ENCODE data around the gene C15orf61. TPM values are rescaled to one million over a fixed set of nuclear protein-coding genes. Genes with fewer than 3 reads are reported as not detected.

The C15orf61 gene
- total and polyA plus RNA-seq, 4 donors: 1.4 to 5.6 (median 2.5) TPM

- TF ChIP-seq NR2F2 (IDR thresholded peaks at IDR 0.05) (no peak), ATF3 (IDR thresholded peaks at IDR 0.05) (no peak), FOXA1 (IDR thresholded peaks at IDR 0.05) (no peak), HNF4A (conservative IDR thresholded peaks at IDR 0.05) (no peak)
Measured at GRCh38 chr15:67547836-67548235, 26.9 kb downstream of the C15orf61 start (continued).

GRCh38 chr15:67548236-67548852 lies 27.4 kb downstream of the C15orf61 start:
- WGBS: 85% methylated on average over 2 of the region's 2 CpGs
- Histone ChIP-seq H3K27me3 (ENCODE audit: control insufficient read depth in 4 of 4, insufficient read depth in 4 of 4, low read length in 3 of 4) (no peaks in the 10 kb centered on the region), H3K27ac (ENCODE audit: low read depth in 1 of 2, low read length in 2 of 2) (no peak overlapping the region), H3K9ac (ENCODE audit: low read depth in 1 of 2, low read length in 2 of 2) (no peak overlapping the region), H3K4me1 (ENCODE audit: control insufficient read depth in 4 of 4, insufficient read depth in 4 of 4, low read length in 3 of 4) (peaks cover 3 to 9% (median 6%) of the 10 kb centered on the region in 4 donors), H3K4me3 (ENCODE audit: low read depth in 1 of 3, low read length in 3 of 3) (no peak overlapping the region), H3K9me3 (ENCODE audit: control insufficient read depth in 4 of 4, low read length in 3 of 4) (no peaks in the 10 kb centered on the region), H3K36me3 (ENCODE audit: control insufficient read depth in 4 of 4, insufficient read depth in 3 of 4, low read depth in 1 of 4, low read length in 3 of 4) (peaks cover 0 to 9% (median 4%) of the 10 kb centered on the region in 4 donors)
- DNase-seq (ENCODE audit: low spot score): no peak
- TF ChIP-seq CTCF (IDR thresholded peaks at IDR 0.05; ENCODE audit: low read depth, low read length, missing input control): no peak
- TF ChIP-seq HNF4G (IDR thresholded peaks at IDR 0.05): no peak
- TF ChIP-seq YY1 (IDR thresholded peaks at IDR 0.05): no peak
- no peak for TF ChIP-seq EGR1 (IDR thresholded peaks at IDR 0.05; ENCODE audit: low read depth in 2 of 2)
- no peak for TF ChIP-seq HNF4A (conservative IDR thresholded peaks at IDR 0.05)
- TF ChIP-seq MAX (IDR thresholded peaks at IDR 0.05): no peak
- TF ChIP-seq REST (IDR thresholded peaks at IDR 0.05): no peak
- TF ChIP-seq RXRA (IDR thresholded peaks at IDR 0.05): no peak

GRCh38 chr15:67548862-67549651 lies 28.1 kb downstream of the C15orf61 start:
- peaks cover 0 to 3% (median 1%) of the 10 kb centered on the region in 4 donors for H3K4me1 ChIP-seq (ENCODE audit: control insufficient read depth in 4 of 4, insufficient read depth in 4 of 4, low read length in 3 of 4)
- H3K9me3 ChIP-seq (ENCODE audit: control insufficient read depth in 4 of 4, low read length in 3 of 4): no peaks in the 10 kb centered on the region
- peaks cover 0 to 9% (median 4%) of the 10 kb centered on the region in 4 donors for H3K36me3 ChIP-seq (ENCODE audit: control insufficient read depth in 4 of 4, insufficient read depth in 3 of 4, low read depth in 1 of 4, low read length in 3 of 4)
- H3K27ac ChIP-seq (ENCODE audit: low read depth in 1 of 2, low read length in 2 of 2): no peak overlapping the region
- no peak overlapping the region for H3K9ac ChIP-seq (ENCODE audit: low read depth in 1 of 2, low read length in 2 of 2)
- H3K27me3 ChIP-seq (ENCODE audit: control insufficient read depth in 4 of 4, insufficient read depth in 4 of 4, low read length in 3 of 4): no peaks in the 10 kb centered on the region
- DNase-seq (ENCODE audit: low spot score): no peak
- 90% methylated on average over 8 of the region's 8 CpGs for WGBS
- no peak overlapping the region for H3K4me3 ChIP-seq (ENCODE audit: low read depth in 1 of 3, low read length in 3 of 3)
- TF ChIP-seq TAF1 (conservative IDR thresholded peaks at IDR 0.05) (no peak), MAX (IDR thresholded peaks at IDR 0.05) (no peak), REST (IDR thresholded peaks at IDR 0.05) (no peak), EGR1 (IDR thresholded peaks at IDR 0.05; ENCODE audit: low read depth in 2 of 2) (no peak), GABPA (IDR thresholded peaks at IDR 0.05 in 1 of 2, conservative IDR thresholded peaks at IDR 0.05 in 1 of 2) (no peak), NR2F2 (IDR thresholded peaks at IDR 0.05) (no peak), HNF4G (IDR thresholded peaks at IDR 0.05) (no peak), FOXA2 (IDR thresholded peaks at IDR 0.05) (no peak), HNF4A (conservative IDR thresholded peaks at IDR 0.05) (no peak), CTCF (IDR thresholded peaks at IDR 0.05; ENCODE audit: low read depth, low read length, missing input control) (no peak), FOXA1 (IDR thresholded peaks at IDR 0.05) (no peak)
